Panc1 (cell line): ENCODE data around the gene ABTB2. TPM values are rescaled to one million over a fixed set of nuclear protein-coding genes. Genes with fewer than 3 reads are reported as not detected.

Experiments used
- ATAC-seq: fragments of 200-7000 bp; cut with Tn5 transposase; 2 replicates; pipeline ENCODE4 v1.9.1; 2020; ENCODE audit warnings: mild to moderate bottlenecking, moderate library complexity
- BruUV-seq: library from RNA; stranded (reverse); fragments of 400-500 nt; replicated peaks from 2 replicates; lab custom pipeline; 2021; lab: Mats Ljungman, UMichigan
- CTCF ChIA-PET: fragments of 300-600 bp; sonication (Branson Sonifier 250); formaldehyde crosslinking; loops from one replicate; lab custom pipeline; 2022; ENCODE audit warnings: antibody characterized with exemption; lab: Charles Lee
- POLR2A ChIA-PET: fragments of 300-600 bp; sonication (Branson Sonifier 250); formaldehyde crosslinking; loops from one replicate; lab custom pipeline; 2022; ENCODE audit warnings: antibody characterized with exemption; lab: Charles Lee
- DNase-seq: peaks from one replicate; pipeline ENCODE4 v3.0.0-alpha.2; 2010; ENCODE audit warnings: low read depth, low spot score
- H3K27ac ChIP-seq: 2 replicates; pipeline ENCODE4 v1.5.1; 2011; ENCODE audit warnings: mild to moderate bottlenecking, low read length, inconsistent platforms
- H3K27me3 ChIP-seq: fragments of 200-500 bp; sonication (Bioruptor generic); 2 replicates; pipeline ENCODE4 v1.6.0; 2014; ENCODE audit warnings: low read length, inconsistent platforms; ENCODE audit not compliant: control insufficient read depth, insufficient read depth
- H3K36me3 ChIP-seq: fragments of 200-500 bp; sonication (Bioruptor generic); 2 replicates; pipeline ENCODE4 v1.5.1; 2014; ENCODE audit warnings: inconsistent platforms, mild to moderate bottlenecking, low read length, moderate library complexity; ENCODE audit not compliant: control insufficient read depth, insufficient read depth
- H3K4me1 ChIP-seq: 2 replicates; pipeline ENCODE4 v1.5.1; 2011; ENCODE audit warnings: inconsistent platforms, mild to moderate bottlenecking, low read length, moderate library complexity; ENCODE audit not compliant: control insufficient read depth, insufficient read depth
- H3K4me3 ChIP-seq, 2 experiments: 2 replicates each; pipeline ENCODE4 v1.5.1; 2011 to 2012; ENCODE audit warnings: low read depth in 2 of 2, low read length in 2 of 2, mild to moderate bottlenecking in 2 of 2, inconsistent platforms in 1 of 2, moderate library complexity in 1 of 2
- H3K9me3 ChIP-seq: fragments of 200-500 bp; sonication (Bioruptor generic); 2 replicates; pipeline ENCODE4 v1.5.1; 2014; ENCODE audit warnings: low read depth, mild to moderate bottlenecking, inconsistent platforms, low read length, moderate library complexity; ENCODE audit not compliant: control insufficient read depth, insufficient read depth
- CTCF ChIP-seq: fragments of 450-650 bp; IDR thresholded peaks from 2 replicates; pipeline ENCODE4 v1.5.1; 2017; ENCODE audit warnings: mild to moderate bottlenecking
- POLR2AphosphoS5 ChIP-seq: IDR thresholded peaks from 2 replicates; pipeline ENCODE4 v1.6.1; 2012; ENCODE audit warnings: mild to moderate bottlenecking, low read depth, low read length, moderate library complexity
- REST ChIP-seq, 2 experiments: IDR thresholded peaks; 2 replicates each; pipeline ENCODE4 v1.6.1; 2011 to 2012; ENCODE audit warnings: low read depth in 2 of 2, control low read depth in 1 of 2, low read length in 1 of 2, mild to moderate bottlenecking in 1 of 2, moderate library complexity in 1 of 2; ENCODE audit not compliant: insufficient read depth in 1 of 2
- SIN3A ChIP-seq: IDR thresholded peaks from 2 replicates; pipeline ENCODE4 v1.6.1; 2012; ENCODE audit warnings: low read depth, mild to moderate bottlenecking, low read length, moderate library complexity, borderline replicate concordance; ENCODE audit not compliant: insufficient read depth
- TCF7L2 ChIP-seq: IDR thresholded peaks from 2 replicates; pipeline ENCODE4 v1.6.1; 2011; ENCODE audit warnings: mild to moderate bottlenecking, low read depth, low read length, inconsistent platforms
- in situ Hi-C: cut with HindIII; loops from 2 replicates; pipeline ENCODE4 v1.10.0; 2016; ENCODE audit warnings: low sequenced_read_pairs, low pct_unique_long_range_greater_than_20kb
- intact Hi-C: fragments of 100-400 bp; cut with micrococcal nuclease; formaldehyde crosslinking; loops from one replicate; pipeline ENCODE4 v1.10.0; 2022; ENCODE audit not compliant: unreplicated experiment
- total RNA-seq: library from RNA; stranded (reverse); gene quantifications from one replicate; pipeline ENCODE4 v1.2.1, GENCODE V29; 2021; ENCODE audit not compliant: unreplicated experiment

Gene ABTB2
- total RNA-seq, 1 experiment from 2014 or later, result 22.7 TPM

GRCh38 chr11:34303028-34303570, 54.7 kb downstream of the ABTB2 start:
- no peak for DNase-seq
- in situ Hi-C loops, result no loop called here
- intact Hi-C loops, result no loop called here
- Histone ChIP-seq H3K4me3 (no peak overlapping the region), H3K9me3 (no peaks in the 10 kb centered on the region), H3K27me3 (no peaks in the 10 kb centered on the region), H3K36me3 (no peaks in the 10 kb centered on the region), H3K27ac (peak overlapping the region; percentile 72), H3K4me1 (peaks cover 52% of the 10 kb centered on the region)
- ATAC-seq, result 0 out of 2 replicates have a peak, but pooled peaks have one; percentile 16
- POLR2A ChIA-PET, result interaction anchor here (0.7 kb wide), 1 partner anchor 53 kb away, joined by 8 read pairs; no protein-coding TSS in a partner anchor
- TF ChIP-seq CTCF, result no peak
- TF ChIP-seq SIN3A, result no peak
- no peak for TF ChIP-seq REST (IDR thresholded peaks at IDR 0.05; ENCODE audit: insufficient read depth in 1 of 2, low read depth in 2 of 2, low read length in 1 of 2)
- no peak for TF ChIP-seq TCF7L2
- TF ChIP-seq POLR2AphosphoS5, result no peak
- CTCF ChIA-PET, result interaction anchor here (0.6 kb wide), 1 partner anchor 33 kb away, joined by 4 read pairs; no protein-coding TSS in a partner anchor
- BruUV-seq, result no TSS peak

GRCh38 chr11:34302046-34302921, 55.5 kb downstream of the ABTB2 start:
- ATAC-seq, result peak; percentile 76
- BruUV-seq, result no TSS peak
- H3K4me3 ChIP-seq, result no peak overlapping the region
- TF ChIP-seq POLR2AphosphoS5 (no peak), TCF7L2 (no peak), REST (IDR thresholded peaks at IDR 0.05; ENCODE audit: insufficient read depth in 1 of 2, low read depth in 2 of 2, low read length in 1 of 2) (no peak), CTCF (no peak), SIN3A (no peak)
- peak; percentile 25 for DNase-seq
- intact Hi-C loops (no loop called here), in situ Hi-C loops (no loop called here)
- CTCF ChIA-PET, result interaction anchor here (0.6 kb wide), 1 partner anchor 32 kb away, joined by 4 read pairs; no protein-coding TSS in a partner anchor
- peak overlapping the region; percentile 72 for H3K27ac ChIP-seq
- H3K4me1 ChIP-seq, result peaks cover 52% of the 10 kb centered on the region
- no peaks in the 10 kb centered on the region for H3K36me3 ChIP-seq
- H3K9me3 ChIP-seq, result no peaks in the 10 kb centered on the region
- H3K27me3 ChIP-seq, result no peaks in the 10 kb centered on the region
- POLR2A ChIA-PET, result no interaction called here
